MM.1S (cell line): ENCODE data around the gene GAGE10.

Source experiments
- DNase-seq: peaks from one replicate; pipeline ENCODE4 v3.0.0-alpha.2; 2015
- H2AFZ ChIP-seq: fragments of 300-600 bp; sonication (generic); 2 replicates; pipeline ENCODE4 v1.6.0; 2016; ENCODE audit warnings: antibody characterized with exemption, low read length
- H3F3A ChIP-seq: fragments of 300-600 bp; sonication (generic); 2 replicates; pipeline ENCODE4 v1.6.1; 2016; ENCODE audit warnings: mild to moderate bottlenecking, antibody characterized with exemption, low read length, moderate library complexity, mixed read lengths; ENCODE audit not compliant: insufficient read depth
- H3K27ac ChIP-seq: fragments of 300-600 bp; sonication (generic); 2 replicates; pipeline ENCODE4 v1.5.1; 2016; ENCODE audit warnings: mild to moderate bottlenecking, low read length
- H3K27me3 ChIP-seq: fragments of 300-600 bp; sonication (generic); replicated peaks from 2 replicates; pipeline ENCODE4 v1.6.0; 2016; ENCODE audit warnings: low read length; ENCODE audit not compliant: insufficient read depth
- H3K36me3 ChIP-seq: fragments of 300-600 bp; sonication (generic); replicated peaks from 2 replicates; pipeline ENCODE4 v1.6.1; 2016; ENCODE audit warnings: mild to moderate bottlenecking, low read length, mixed read lengths; ENCODE audit not compliant: insufficient read depth
- H3K4me1 ChIP-seq: fragments of 300-600 bp; sonication (generic); 2 replicates; pipeline ENCODE4 v1.6.1; 2016; ENCODE audit warnings: low read length, mixed read lengths
- H3K4me2 ChIP-seq: fragments of 300-600 bp; sonication (generic); 2 replicates; pipeline ENCODE4 v1.6.0; 2016; ENCODE audit warnings: low read depth, low read length
- H3K4me3 ChIP-seq: fragments of 300-600 bp; sonication (generic); 2 replicates; pipeline ENCODE4 v1.5.1; 2016; ENCODE audit warnings: low read length, mixed read lengths
- H3K79me2 ChIP-seq: fragments of 300-600 bp; sonication (generic); 2 replicates; pipeline ENCODE4 v1.6.1; 2016; ENCODE audit warnings: mixed run types, low read length, mixed read lengths
- H3K9ac ChIP-seq: fragments of 300-600 bp; sonication (generic); 2 replicates; pipeline ENCODE4 v1.6.1; 2016; ENCODE audit warnings: low read length, mixed read lengths
- H3K9me2 ChIP-seq: fragments of 300-600 bp; sonication (generic); replicated peaks from 2 replicates; pipeline ENCODE4 v1.6.1; 2016; ENCODE audit warnings: mild to moderate bottlenecking, low read length, mixed read lengths; ENCODE audit not compliant: insufficient read depth
- H3K9me3 ChIP-seq: fragments of 300-600 bp; sonication (generic); replicated peaks from 2 replicates; pipeline ENCODE4 v1.6.1; 2016; ENCODE audit warnings: mild to moderate bottlenecking, low read length, mixed read lengths; ENCODE audit not compliant: insufficient read depth
- H4K20me1 ChIP-seq: fragments of 300-600 bp; sonication (generic); 2 replicates; pipeline ENCODE4 v1.6.1; 2016; ENCODE audit warnings: mild to moderate bottlenecking, low read length, moderate library complexity, mixed read lengths; ENCODE audit not compliant: insufficient read depth
- CTCF ChIP-seq: fragments of 300-600 bp; sonication (generic); IDR thresholded peaks from 2 replicates; pipeline ENCODE4 v1.5.1; 2016; ENCODE audit warnings: antibody characterized with exemption, low read length, mixed read lengths
- EZH2 ChIP-seq: fragments of 300-600 bp; sonication (generic); optimal IDR thresholded peaks from 2 replicates; pipeline ENCODE3; 2017; ENCODE audit warnings: low read depth, mild to moderate bottlenecking, antibody characterized with exemption, low read length, mixed read lengths
- EZH2phosphoT487 ChIP-seq: fragments of 300-600 bp; sonication (generic); IDR thresholded peaks from 2 replicates; pipeline ENCODE4 v1.6.1; 2018; ENCODE audit warnings: antibody characterized with exemption, low read length

GAGE10 gene

GRCh38 chrX:49260221-49260985 lies 43.0 kb upstream of the GAGE10 start:
- no peak overlapping the region for H2AFZ ChIP-seq
- no peaks in the 10 kb centered on the region for H3K4me1 ChIP-seq
- DNase-seq: no peak
- H3K79me2 ChIP-seq: no peaks in the 10 kb centered on the region
- no peaks in the 10 kb centered on the region for H3K9me3 ChIP-seq
- H3F3A ChIP-seq: no peaks in the 10 kb centered on the region
- H3K27ac ChIP-seq: no peak overlapping the region
- no peak overlapping the region for H3K4me2 ChIP-seq
- TF ChIP-seq EZH2 (no peak), EZH2phosphoT487 (no peak)
- no peaks in the 10 kb centered on the region for H3K27me3 ChIP-seq
- H3K9ac ChIP-seq: no peak overlapping the region
- no peaks in the 10 kb centered on the region for H3K36me3 ChIP-seq
- no peaks in the 10 kb centered on the region for H4K20me1 ChIP-seq
- no peaks in the 10 kb centered on the region for H3K9me2 ChIP-seq
- no peak overlapping the region for H3K4me3 ChIP-seq

- no peak overlapping the region for H2AFZ ChIP-seq
- H3K27me3 ChIP-seq: no peaks in the 10 kb centered on the region
- no peaks in the 10 kb centered on the region for H4K20me1 ChIP-seq
- no peak overlapping the region for H3K4me3 ChIP-seq
- DNase-seq: no peak
- no peaks in the 10 kb centered on the region for H3K36me3 ChIP-seq
- H3K9ac ChIP-seq: no peak overlapping the region
- no peaks in the 10 kb centered on the region for H3F3A ChIP-seq
- no peak overlapping the region for H3K27ac ChIP-seq
- H3K4me2 ChIP-seq: no peak overlapping the region
- TF ChIP-seq CTCF (no peak), EZH2 (no peak), EZH2phosphoT487 (no peak)
- no peaks in the 10 kb centered on the region for H3K9me3 ChIP-seq
- H3K4me1 ChIP-seq: no peaks in the 10 kb centered on the region
- H3K9me2 ChIP-seq: no peaks in the 10 kb centered on the region
- no peaks in the 10 kb centered on the region for H3K79me2 ChIP-seq
These were observed 40.8 kb upstream of the GAGE10 start for GRCh38 chrX:49262603-49263002.

GRCh38 chrX:49263631-49264030 lies 39.8 kb upstream of the GAGE10 start:
- no peak overlapping the region for H2AFZ ChIP-seq
- TF ChIP-seq EZH2phosphoT487 (no peak), CTCF (no peak), EZH2 (no peak)
- no peaks in the 10 kb centered on the region for H3K4me1 ChIP-seq
- no peaks in the 10 kb centered on the region for H3K36me3 ChIP-seq
- no peaks in the 10 kb centered on the region for H3K27me3 ChIP-seq
- H3K9ac ChIP-seq: no peak overlapping the region
- H3K9me2 ChIP-seq: no peaks in the 10 kb centered on the region
- H3K4me3 ChIP-seq: no peak overlapping the region
- H3K9me3 ChIP-seq: no peaks in the 10 kb centered on the region
- no peaks in the 10 kb centered on the region for H4K20me1 ChIP-seq
- no peaks in the 10 kb centered on the region for H3K79me2 ChIP-seq
- no peak overlapping the region for H3K4me2 ChIP-seq
- no peaks in the 10 kb centered on the region for H3F3A ChIP-seq
- H3K27ac ChIP-seq: no peak overlapping the region
- no peak for DNase-seq

GRCh38 chrX:49264460-49264859 lies 39.0 kb upstream of the GAGE10 start, which contains the start of gene FOXP3:
TSS of gene FOXP3 (minus strand) at chrX:49264710. CDS start at chrX:49258505, 6,205 bp downstream.
- Histone ChIP-seq H3K9me3 (no peaks in the 10 kb centered on the region), H4K20me1 (no peaks in the 10 kb centered on the region), H3K4me1 (no peaks in the 10 kb centered on the region), H3K9ac (no peak within 1 kb of the TSS), H3K27me3 (no peaks in the 10 kb centered on the region), H3F3A (no peaks in the 10 kb centered on the region), H3K36me3 (no peaks in the 10 kb centered on the region), H3K9me2 (no peaks in the 10 kb centered on the region), H2AFZ (no peak within 1 kb of the TSS), H3K4me2 (no peak within 1 kb of the TSS), H3K4me3 (no peak within 1 kb of the TSS), H3K79me2 (no peaks in the 10 kb centered on the region), H3K27ac (no peak within 1 kb of the TSS)
- TF ChIP-seq EZH2 (no peak), EZH2phosphoT487 (no peak), CTCF (no peak)
- no peak for DNase-seq
